NCI-H446 treated with DMSO at 0.1 percent for 48 hours (cell line): ENCODE measurements around the gene ITFG1.
"Not testable (repeated sequence)": the region's sequence is repeated elsewhere in the genome, so short reads cannot be mapped to it uniquely, and the experiment has no call there.

Experiments
- DNase-seq: peaks from one replicate; lab custom pipeline; 2025; lab: John Stamatoyannopoulos, UW

Gene ITFG1

DNA sequence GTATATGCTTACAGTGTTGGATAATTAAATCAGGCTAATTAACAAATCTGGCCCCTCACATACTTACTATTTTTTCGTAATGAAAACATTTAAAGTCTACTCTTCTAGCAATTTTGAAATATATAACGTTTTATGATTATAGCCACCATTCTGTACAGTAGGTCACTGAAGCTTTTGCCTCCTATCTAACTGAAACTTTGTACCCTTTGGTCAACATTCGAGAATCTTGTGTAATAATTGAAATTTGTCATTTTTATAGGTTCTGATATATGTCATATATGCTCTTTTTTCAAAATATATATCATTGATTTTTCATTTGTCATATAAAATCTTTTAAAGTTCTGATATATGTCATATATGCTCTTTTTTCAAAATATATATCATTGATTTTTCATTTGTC is 12.9 kb upstream of the ITFG1 start:
- DNase-seq = no peak

DNA sequence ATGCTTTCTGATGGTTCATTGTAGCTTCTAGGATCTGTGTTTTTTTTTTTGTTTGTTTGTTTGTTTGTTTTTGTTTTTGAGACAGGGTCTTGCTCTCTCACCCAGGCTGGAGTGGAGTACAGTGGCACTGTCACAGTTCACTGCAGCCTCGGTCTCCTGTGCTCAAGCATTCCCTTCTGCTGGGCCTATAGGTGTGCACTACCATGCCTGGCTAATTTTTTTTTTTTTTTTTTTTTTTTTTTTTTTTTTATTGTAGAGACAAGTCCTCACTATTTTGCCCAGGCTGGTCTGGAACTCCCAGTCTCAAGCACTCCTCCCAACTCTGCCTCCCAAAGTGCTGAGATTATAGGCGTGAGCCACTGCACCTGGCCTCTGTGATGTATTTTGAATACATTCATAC is 12.1 kb upstream of the ITFG1 start:
- not testable (repeated sequence) for DNase-seq

DNA sequence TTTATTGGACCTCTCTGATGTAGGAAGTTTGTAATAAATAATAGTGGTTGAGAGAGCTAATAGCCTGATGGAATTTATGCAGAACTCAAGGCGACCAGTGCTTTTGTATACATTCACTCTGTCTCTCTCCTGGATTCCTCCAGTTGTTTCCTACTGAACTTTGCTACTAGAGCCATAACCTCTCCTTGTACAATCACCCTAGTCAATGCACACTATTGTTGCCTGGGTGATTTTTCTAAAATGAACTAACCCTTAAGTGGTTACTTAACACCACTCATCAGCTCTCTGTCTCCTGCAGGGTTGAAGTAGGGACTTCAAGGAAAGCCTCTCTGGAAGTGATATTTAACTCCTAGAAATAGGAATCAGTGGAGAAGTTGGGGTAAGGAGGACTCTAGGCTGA is 9.9 kb upstream of the ITFG1 start:
- no peak for DNase-seq

DNA sequence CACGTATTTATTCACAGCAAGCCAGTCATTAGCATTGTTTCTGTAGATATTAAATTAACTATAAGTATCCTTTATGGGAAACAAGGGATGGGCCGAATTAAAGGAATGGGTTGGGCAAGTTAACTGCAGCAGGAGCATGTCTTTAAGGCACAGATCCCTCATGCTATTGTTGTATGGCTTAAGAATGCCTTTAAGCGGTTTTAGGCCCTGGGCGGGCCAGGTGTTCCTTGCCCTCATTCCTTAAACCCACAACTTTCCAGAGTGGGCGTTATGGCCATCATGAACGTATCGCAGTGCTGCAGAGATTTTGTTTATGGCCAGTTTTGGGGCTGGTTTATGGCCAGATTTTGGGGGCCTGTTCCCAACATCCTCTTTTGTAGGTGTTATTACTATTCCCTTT is 9.3 kb upstream of the ITFG1 start:
- no peak for DNase-seq

DNA sequence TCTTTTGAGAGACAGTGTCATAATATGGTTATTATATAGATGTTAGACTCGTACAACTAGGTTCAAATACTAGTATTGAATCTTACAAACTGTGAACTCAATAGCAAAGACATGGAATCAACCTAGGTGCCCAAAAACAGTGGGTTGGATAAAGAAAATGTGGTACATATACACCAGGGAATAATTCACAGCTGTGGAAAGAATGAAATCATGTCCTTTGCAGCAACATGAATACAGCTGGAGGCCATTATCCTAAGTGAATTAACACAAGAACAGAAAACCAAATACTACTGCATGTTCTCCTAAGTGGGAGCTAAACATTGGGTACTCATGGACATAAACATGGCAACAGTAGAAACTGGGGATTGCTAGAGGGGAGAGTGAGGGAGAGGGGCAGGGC is 8.4 kb upstream of the ITFG1 start:
- DNase-seq = no peak

DNA sequence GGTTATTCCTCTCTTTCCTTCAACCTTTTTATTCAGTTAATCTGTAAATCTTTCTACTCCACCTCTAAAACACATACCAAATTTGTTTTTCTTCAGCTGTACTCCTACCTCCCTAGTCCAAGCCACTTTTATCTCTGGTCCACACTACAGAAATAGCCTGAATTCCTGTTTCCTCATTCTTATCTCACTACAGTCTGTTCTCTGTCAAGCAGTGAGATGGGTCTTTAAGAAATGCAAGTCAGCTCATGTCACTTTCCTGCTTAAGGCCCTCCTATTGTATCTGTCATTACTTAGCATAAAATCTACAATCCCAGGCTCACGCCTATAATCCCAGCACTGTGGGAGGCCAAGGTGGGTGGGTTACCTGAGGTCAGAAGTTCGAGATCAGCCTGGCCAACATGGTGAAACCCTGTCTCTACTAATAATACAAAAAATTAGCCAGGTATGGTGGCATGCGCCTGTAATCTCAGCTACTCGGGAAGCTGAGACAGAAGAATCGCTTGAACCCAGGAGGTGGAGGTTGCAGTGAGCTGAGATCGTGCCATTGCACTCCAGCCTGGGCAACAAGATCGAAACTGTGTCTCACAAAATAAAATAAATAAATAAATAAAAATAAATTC is 7.3 kb upstream of the ITFG1 start:
- DNase-seq = not testable (repeated sequence)

DNA sequence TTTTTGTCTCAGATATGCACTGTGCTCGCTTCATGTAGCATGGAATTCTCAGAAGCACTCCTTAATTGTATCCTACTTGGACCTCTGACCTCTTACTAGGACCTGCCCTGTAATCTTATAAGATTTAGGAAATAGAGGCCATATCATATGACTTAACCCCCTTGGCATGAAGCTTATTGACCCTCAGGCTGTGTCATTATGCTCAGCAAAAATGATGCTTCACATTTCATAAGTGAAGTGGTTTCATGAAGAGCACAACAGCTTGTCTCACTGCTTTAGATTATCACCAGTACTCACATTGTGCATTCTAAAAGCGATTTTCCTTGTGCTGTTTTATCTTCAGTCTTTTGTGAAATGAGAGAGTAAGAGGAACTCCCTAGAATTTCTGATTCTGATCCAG is 6.6 kb upstream of the ITFG1 start:
- DNase-seq = no peak

DNA sequence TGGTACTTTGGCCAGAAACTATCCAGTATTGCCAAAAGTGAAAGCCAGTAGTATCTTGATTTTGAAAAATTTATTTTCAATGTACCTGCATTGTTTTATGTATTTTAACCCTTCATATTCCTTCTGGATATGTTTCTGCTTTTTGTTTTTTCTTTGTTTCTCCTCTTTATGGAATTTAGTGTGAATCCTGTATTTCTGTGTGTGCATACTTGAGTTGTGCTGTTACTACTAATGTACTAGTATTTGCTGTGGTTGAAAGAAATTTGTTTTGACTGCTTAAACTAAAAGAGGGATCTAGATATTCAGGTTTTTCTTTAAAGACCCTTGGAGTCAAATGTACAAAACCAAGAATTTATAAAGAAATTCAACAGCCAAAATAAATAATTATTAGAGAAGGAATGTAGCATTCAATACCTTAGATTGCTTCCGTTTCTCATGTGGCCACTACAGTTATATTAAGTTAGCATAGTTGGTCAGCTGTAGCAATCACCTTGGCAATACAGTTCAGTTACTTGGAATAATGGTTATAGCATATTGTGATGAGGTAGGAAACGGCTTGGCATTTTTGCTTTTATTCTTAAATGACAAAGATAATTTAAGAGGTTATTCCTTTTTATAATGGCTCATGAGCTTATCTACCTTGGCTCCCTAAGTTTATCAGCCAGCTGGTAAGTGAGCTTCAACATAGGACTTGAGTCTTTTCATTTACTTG is 5.2 kb upstream of the ITFG1 start:
- no peak for DNase-seq

DNA sequence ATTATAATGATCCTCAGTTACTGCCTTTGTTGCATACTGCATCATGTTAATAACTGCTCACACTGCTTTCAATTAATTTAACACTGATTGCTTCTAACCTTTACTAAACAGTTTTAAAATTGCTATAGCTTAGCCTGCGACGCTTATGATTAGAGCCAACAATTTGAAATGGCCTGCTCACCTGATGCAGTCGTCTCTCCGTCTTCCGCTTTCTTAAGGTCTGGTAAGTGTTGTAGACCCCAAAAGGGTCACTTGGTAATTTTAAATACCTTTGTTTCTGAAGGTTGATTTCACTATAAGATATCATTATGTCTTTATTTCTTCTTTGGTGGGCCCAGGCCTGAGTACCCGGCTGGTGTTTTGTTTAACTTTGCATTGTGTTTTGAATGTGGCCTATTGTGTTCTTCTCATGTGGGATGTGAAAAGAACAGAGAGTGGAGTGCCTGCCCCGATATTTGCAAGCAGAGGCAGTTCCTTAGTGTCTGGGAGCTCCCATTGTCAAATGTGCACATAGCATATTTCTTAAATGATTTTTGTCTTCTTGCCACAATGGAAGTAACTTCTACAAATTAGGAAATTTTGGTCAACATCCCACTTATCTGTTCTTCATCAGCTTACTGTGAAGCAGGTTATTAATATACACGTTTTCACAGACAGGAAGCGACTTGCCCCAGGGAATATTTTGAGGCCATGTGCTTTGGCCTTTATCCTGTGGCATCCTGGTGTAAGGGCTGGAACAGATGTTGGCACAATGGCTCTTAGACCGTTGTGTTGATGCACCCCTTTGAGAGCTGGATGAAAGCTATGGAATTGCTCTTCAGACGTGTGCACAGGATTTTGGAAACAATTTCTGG is 3.1 kb upstream of the ITFG1 start:
- no peak for DNase-seq

DNA sequence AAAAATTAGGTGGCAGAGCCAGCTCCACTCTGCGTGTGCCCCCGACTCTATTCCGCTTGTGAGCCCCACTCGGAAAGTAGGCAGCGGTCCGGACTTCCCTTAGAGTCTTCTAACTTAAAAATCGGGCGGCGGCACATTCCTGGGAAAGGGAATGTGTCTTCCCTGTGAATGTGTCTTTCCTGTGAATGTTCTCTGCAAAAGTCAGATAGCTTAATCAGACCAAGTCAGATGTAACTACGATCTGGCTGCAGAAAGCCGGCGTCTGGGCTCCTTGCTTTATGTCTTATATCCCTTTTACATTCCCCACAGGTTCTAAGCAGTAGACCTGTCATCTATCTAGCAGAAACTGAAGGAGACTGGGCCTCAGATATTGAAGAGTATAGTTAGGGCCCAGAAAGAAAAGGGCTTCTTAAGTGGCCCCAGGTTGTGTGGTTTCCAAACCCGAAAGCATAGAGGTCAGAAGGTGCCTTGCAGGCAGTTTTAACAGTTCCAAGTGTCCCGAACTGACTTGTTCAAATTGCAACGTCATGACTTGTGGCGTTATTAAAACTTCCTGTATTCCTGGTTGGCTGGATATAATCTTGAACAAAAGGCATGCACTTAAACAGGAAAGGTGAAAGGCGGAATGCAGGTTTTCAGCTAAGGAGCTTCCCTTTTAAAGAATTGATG is 869 bp upstream of the ITFG1 start:
- no peak for DNase-seq

DNA sequence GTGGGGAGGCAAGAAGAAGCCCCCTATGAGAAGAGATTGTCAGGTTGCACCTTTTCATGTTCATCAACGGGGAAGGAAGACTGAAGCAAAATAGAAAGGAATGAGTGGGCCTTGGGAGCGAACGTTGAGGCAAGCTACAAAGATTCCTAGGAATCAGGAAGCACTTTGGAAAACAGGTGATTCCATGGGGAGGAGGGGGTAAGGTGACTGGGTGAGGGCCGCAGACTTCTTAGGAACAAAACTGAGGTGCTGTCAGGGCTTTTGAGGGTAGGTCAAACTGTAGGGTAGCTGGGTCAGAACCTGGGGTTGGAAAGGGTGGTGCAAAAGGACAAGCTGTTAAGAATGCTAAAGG is 528 bp downstream of the ITFG1 start:
- DNase-seq = no peak

DNA sequence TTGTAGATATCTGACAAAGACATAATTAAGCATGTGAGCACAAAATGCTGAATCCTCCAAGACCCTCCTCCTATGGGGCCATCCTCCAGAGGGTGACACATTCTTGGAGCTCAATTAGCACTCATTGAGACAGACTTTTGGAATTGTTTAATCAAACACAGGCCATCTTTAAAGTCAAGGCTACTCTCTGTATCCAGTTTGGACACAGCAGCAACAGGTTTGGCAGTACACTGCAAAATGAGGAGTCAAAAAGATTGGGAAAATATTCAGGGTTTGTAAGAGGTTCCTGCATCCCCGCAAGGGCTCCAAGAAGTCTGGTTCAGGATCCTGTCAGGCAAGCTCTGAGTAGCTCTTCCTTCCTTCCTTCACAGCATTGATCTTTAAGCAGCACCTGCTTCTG is 1.3 kb downstream of the ITFG1 start:
- DNase-seq = no peak

DNA sequence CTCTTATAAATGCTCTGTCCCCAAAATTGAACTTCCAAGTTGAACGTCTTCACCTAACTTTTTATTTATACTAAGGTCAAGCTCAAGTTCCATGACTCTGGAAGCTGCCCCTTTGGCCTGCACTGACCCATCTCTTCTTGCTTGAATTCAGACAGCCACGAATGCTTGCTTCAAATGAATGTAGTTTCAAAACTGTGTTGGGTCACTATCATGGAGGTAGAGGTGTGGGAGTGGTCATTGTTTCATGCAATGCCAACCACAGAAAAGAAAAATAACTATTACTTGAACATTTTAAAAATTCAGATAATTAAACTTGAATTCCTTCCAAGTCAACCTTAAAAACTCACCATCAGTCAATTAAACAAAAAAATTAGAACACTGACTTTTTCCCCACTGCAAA is 2.5 kb downstream of the ITFG1 start:
- DNase-seq = no peak

DNA sequence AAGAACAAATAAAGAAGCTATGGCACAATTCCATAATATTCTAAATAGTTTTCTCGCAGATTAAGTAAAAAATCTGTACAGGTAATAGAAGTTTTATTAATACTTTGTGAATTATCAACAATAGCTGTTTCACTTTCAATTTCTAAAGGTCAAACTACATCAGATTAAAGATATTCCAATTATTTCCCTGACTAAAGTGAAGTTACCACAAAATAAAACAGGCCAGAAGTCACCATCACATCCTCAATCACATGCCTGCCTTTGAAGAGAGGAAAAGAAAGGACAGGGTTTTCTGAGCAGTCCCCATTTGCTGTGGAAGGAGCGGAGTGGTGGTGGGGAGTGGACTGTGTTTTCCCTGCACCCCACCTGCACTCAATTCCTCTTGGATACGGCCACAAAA is 11.1 kb downstream of the ITFG1 start:
- DNase-seq = no peak

DNA sequence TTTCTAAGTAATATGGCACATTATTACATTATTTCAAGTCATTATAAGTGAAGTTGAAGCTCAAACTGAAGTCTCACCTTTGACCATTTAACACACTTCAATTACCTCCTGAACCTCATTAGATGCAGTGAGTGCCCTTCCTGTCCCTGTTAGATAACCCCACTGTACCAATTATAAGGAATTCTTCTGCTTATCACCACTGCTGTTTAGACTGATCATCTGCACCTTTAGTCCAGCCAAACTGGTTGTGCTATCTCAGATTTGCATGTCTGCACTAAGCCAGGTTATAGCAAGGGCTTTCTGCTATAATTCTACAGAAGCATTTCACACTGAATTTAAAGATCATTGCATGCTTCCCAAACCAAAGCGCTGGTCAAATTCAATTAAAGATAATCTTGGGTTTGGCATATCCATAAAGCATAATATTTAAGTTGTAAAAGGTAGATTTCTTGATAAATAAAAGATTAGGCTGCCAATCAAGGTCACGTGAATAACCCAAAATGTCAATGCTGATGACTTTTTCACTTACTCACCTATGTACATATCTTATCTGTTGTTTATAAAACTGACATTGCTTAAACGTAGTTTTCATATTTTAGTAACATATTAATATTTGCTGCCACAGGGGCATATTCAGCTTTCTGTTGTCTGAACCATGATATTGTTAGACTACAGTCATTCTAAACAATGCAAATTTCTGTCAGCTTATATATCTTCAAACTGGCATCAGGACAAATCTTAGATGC is 11.9 kb downstream of the ITFG1 start:
- no peak for DNase-seq

DNA sequence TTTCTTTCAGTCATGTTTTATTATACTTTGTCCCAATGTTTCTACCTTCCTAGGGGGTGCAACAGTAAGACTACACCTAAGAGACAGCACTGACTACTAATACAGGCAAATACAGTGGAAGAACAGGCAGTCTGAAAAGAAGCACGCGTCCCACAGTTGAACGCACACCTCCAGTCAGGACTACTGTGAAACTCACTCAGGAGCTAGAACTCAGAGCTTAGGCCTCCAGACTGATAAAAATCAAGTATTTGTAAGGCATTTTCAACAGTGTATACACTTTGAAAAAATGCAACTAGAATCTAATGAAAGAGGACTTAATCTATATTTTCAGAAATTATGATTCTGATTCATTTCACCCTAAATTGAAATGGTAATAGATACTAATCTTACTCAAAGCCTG is 14.4 kb downstream of the ITFG1 start:
- no peak for DNase-seq

DNA sequence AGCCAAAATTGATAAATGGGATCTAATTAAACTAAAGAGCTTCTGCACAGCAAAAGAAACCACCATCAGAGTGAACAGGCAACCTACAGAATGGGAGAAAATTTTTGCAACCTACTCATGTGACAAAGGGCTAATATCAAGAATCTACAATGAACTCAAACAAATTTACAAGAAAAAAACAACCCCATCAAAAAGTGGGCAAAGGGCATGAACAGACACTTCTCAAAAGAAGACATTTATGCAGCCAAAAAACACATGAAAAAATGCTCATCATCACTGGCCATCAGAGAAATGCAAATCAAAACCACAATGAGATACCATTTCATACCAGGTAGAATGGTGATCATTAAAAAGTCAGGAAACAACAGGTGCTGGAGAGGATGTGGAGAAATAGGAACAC is 18.0 kb downstream of the ITFG1 start:
- not testable (repeated sequence) for DNase-seq

DNA sequence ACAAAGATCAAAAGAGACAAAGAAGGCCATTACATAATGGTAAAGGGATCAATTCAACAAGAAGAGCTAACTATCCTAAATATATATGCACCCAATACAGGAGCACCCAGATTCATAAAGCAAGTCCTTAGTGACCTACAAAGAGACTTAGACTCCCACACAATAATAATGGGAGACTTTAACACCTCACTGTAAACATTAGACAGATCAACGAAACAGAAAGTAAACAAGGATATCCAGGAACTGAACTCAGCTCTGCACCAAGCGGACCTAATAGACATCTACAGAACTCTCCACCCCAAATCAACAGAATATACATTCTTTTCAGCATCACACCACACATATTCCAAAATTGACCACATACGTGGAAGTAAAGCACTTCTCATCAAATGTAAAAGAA is 20.8 kb downstream of the ITFG1 start:
- not testable (repeated sequence) for DNase-seq

DNA sequence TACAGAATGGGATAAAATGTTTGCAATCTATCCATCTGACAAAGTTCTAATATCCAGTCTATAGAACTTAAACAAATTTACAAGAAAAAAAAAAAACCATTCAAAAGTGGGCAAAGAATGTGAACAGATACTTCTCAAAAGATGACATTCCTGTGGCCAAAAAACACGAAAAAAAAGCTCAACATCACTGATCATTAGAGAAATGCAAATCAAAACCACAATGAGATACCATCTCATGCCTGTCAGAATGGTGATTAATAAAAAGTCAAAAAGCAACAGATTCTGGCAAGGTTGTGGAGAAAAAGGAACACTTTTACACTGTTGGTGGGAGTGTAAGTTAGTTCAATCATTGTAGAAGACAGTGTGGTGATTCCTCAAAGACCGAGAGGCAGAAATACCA is 26.6 kb downstream of the ITFG1 start:
- DNase-seq = not testable (repeated sequence)

DNA sequence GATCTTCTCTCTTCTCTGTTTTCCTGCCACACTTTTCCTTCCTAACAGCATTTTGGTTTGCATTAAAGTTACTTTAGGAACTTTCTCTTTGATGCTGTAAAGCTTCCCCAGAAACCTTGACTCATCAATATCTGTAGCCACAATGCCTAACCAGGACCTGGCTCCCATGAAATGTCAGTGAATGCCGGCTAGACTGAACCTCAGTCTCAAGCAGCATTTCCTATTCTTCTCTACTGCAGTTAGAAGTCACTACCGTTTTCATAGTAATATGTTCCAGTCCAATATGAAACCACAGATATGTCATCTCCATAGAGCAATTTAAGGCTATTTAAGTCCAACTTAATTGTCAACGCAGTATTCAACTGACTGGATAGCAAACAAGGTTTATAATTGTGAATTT is 28.9 kb downstream of the ITFG1 start:
- no peak for DNase-seq

DNA sequence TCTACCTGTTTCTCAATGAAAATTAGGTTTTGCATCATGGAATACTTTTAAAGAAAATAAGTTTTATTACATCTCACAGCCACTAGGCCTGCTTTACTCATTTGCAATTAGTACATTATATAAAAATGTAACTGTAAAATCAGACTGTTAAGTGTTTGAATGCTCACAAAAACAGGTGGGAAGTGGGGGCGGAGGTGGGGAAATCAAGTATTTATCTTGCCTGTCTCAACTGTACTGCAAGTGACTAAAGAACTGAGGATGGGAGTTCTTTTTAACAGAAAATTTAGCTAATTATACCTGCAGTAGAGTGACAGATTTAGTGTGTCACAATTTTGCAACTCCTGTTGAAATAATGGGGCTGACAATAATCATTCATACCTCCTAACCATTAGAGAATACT is 34.1 kb downstream of the ITFG1 start:
- no peak for DNase-seq

DNA sequence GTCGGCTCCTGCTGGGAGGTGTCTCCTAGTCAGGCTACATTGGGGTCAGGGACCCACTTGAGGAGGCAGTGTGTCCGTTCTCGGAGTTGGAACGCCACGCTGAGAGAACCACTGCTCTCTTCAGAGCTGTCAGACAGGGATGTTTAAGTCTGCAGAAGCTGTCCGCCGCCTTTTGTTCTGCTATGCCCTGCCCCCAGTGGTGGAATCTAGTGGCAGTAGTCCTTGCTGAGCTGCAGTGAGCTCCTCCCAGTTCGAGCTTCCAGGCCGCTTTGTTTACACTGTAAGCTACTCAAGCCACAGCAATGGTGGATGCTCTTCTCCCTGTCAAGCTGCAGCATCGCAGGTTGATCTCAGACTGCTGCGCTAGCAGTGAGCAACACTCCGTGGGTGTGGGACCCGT is 36.0 kb downstream of the ITFG1 start:
- no peak for DNase-seq
